Esophagus (tissue), 2 donors: Measurements from ENCODE around the gene BMP3. TPM values are rescaled to one million over a fixed set of nuclear protein-coding genes. Genes with fewer than 3 reads are reported as not detected.

ENCODE experiments used
- H3K27ac ChIP-seq, 2 donors: one replicate each; pipeline ENCODE4 v1.5.1; 2013; ENCODE audit warnings: low read depth in 2 of 2, mild to moderate bottlenecking in 2 of 2, inconsistent platforms in 1 of 2, low read length in 1 of 2, moderate library complexity in 1 of 2
- H3K27me3 ChIP-seq, 2 donors: one replicate each; pipeline ENCODE4 v1.6.1; 2013; ENCODE audit warnings: low read length in 2 of 2, control low read depth in 1 of 2, mild to moderate bottlenecking in 1 of 2; ENCODE audit not compliant: insufficient read depth in 2 of 2, control insufficient read depth in 1 of 2
- H3K36me3 ChIP-seq, 2 donors: one replicate each; pipeline ENCODE4 v1.6.1; 2013; ENCODE audit warnings: low read length in 1 of 2; ENCODE audit not compliant: control insufficient read depth in 2 of 2, insufficient read depth in 2 of 2
- H3K4me1 ChIP-seq, 2 donors: one replicate each; pipeline ENCODE4 v1.6.1; 2013; ENCODE audit warnings: low read length in 1 of 2; ENCODE audit not compliant: control insufficient read depth in 2 of 2, insufficient read depth in 2 of 2
- H3K4me3 ChIP-seq, 2 donors: one replicate each; pipeline ENCODE4 v1.5.1; 2013; ENCODE audit warnings: low read length in 2 of 2, mild to moderate bottlenecking in 2 of 2, low read depth in 1 of 2, moderate library complexity in 1 of 2
- H3K9me3 ChIP-seq, 2 donors: one replicate each; pipeline ENCODE4 v1.6.1; 2013; ENCODE audit warnings: mild to moderate bottlenecking in 2 of 2, low read depth in 1 of 2, low read length in 1 of 2, moderate library complexity in 1 of 2; ENCODE audit not compliant: control insufficient read depth in 2 of 2, insufficient read depth in 1 of 2
- WGBS, 2 donors: extraction: QIAGEN DNeasy Blood & Tissue Kit; methylation state at CpG; one replicate each; pipeline ENCODE4 v1.1.7; 2013; 5-methylcytosine and 5-hydroxymethylcytosine counted together
- polyA plus RNA-seq, 2 donors: library from polyadenylated mRNA; stranded (reverse); fragments of 200-250 nt; gene quantifications; one replicate each; pipeline ENCODE4 v1.2.3, GENCODE V29; 2013
- donor health status: healthy with polysubstance abuse.
- donor health status: Bipolar disorder and iron deficiency.

The BMP3 gene
- polyA plus RNA-seq, 2 donors, result 0.05 to 0.12 TPM

- no peak overlapping the region for H3K4me3 ChIP-seq
- H3K4me1 ChIP-seq, result no peaks in the 10 kb centered on the region
- no peak overlapping the region for H3K27ac ChIP-seq
- H3K27me3 ChIP-seq, result no peaks in the 10 kb centered on the region
- no peaks in the 10 kb centered on the region for H3K36me3 ChIP-seq
- no peaks in the 10 kb centered on the region for H3K9me3 ChIP-seq
- WGBS, 2 donors, result 53 to 63% methylated on average over 5 of the region's 5 CpGs
Measured at GRCh38 chr4:81065446-81065845, 34.9 kb downstream of the BMP3 start.

DNA sequence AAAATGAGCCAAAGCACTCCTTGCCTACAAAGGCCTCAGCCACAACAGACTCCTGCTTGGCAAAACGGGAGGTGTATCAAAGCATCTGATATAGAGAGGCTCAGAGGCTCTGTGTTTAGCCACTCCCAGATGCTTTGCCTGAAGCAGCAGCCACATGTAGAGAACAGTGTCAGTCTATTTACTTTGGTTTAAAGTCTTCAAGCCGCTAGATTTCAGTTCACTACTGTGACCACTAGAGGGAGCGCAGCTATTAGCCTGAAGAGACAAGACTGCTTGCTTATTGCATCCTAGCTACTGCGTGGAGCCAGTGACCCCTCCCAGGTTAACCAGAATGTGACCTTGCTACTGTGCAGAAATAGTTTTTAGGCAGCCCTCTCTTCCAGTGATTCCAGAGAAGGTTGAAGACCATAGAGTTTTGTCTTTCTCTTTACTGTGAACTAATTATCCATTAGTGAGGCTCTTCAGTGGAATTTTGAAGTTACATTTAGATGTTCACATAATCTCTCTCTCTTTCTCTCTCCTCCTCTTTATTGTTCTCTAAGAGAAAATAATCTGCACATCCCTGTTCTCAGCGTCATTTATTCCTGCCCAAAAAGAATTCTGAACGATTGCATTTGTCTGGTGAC is 39.3 kb downstream of the BMP3 start:
- Histone ChIP-seq H3K27ac (no peak overlapping the region), H3K4me1 (no peaks in the 10 kb centered on the region), H3K36me3 (no peaks in the 10 kb centered on the region), H3K9me3 (no peaks in the 10 kb centered on the region), H3K27me3 (no peaks in the 10 kb centered on the region), H3K4me3 (no peak overlapping the region)
- 11% methylated on average over 6 of the region's 6 CpGs for WGBS, 2 donors

DNA sequence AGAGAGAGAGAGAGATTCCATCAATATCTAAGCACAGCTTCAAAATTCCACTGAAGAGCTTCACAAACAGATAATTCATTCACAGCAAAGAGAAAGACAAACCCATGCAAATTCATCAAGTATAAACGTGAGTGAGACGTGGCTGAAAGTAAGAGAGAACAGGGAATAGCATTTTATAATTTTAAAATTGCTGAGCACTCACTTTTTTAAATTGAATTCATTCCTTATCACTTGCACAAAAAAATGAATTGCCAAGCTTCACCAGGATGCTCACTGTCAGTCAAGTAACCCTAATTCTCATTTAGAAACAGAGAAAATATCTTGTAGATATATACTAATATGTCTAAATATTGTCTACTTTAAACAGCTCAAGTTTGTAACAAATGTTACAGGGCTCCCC is 40.5 kb downstream of the BMP3 start:
- WGBS, 2 donors, result 30 to 31% methylated on average over 2 of the region's 2 CpGs
- Histone ChIP-seq H3K4me1 (no peaks in the 10 kb centered on the region), H3K4me3 (no peak overlapping the region), H3K27me3 (no peaks in the 10 kb centered on the region), H3K9me3 (no peaks in the 10 kb centered on the region), H3K27ac (no peak overlapping the region), H3K36me3 (no peaks in the 10 kb centered on the region)

GRCh38 chr4:81081156-81081555 is 50.6 kb downstream of the BMP3 start:
- Histone ChIP-seq H3K27ac (no peak overlapping the region), H3K4me1 (no peaks in the 10 kb centered on the region), H3K4me3 (no peak overlapping the region), H3K36me3 (no peaks in the 10 kb centered on the region), H3K27me3 (no peaks in the 10 kb centered on the region), H3K9me3 (no peaks in the 10 kb centered on the region)
- 92 to 93% methylated on average over 5 of the region's 5 CpGs for WGBS, 2 donors

DNA sequence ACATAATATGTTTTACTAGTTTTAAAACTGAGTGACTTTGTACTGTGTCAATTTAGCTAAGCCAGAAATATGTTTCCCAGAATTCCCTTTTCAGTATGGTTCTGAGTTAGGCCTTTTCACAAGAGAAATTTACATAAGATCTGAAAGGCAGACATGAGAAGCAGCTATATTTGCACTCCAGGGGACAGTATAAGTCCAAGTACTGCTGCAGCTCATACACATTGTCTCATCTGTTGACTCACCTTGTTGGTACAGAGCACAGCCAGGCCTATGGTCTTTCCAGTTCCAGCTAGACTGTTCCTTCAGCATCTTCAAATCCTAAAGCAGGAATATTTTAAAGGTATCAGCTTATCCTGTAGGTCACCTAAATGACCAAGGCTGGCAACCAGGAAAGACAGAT is 53.5 kb downstream of the BMP3 start:
- H3K27ac ChIP-seq, result no peak overlapping the region
- no peaks in the 10 kb centered on the region for H3K9me3 ChIP-seq
- H3K4me3 ChIP-seq, result no peak overlapping the region

GRCh38 chr4:81084634-81085033 is 54.1 kb downstream of the BMP3 start:
- Histone ChIP-seq H3K36me3 (no peaks in the 10 kb centered on the region), H3K27ac (no peak overlapping the region), H3K4me3 (no peak overlapping the region), H3K4me1 (no peaks in the 10 kb centered on the region), H3K27me3 (no peaks in the 10 kb centered on the region), H3K9me3 (no peaks in the 10 kb centered on the region)
- 50 to 62% methylated on average over 3 of the region's 3 CpGs for WGBS, 2 donors

More for the DNA sequence above, 53.5 kb downstream of the BMP3 start:
- no peaks in the 10 kb centered on the region for H3K27me3 ChIP-seq
- H3K36me3 ChIP-seq, result no peaks in the 10 kb centered on the region
- no peaks in the 10 kb centered on the region for H3K4me1 ChIP-seq

GRCh38 chr4:81085291-81085690 is 54.8 kb downstream of the BMP3 start:
- 65 to 78% methylated on average over 3 of the region's 3 CpGs for WGBS, 2 donors
- no peak overlapping the region for H3K4me3 ChIP-seq

DNA sequence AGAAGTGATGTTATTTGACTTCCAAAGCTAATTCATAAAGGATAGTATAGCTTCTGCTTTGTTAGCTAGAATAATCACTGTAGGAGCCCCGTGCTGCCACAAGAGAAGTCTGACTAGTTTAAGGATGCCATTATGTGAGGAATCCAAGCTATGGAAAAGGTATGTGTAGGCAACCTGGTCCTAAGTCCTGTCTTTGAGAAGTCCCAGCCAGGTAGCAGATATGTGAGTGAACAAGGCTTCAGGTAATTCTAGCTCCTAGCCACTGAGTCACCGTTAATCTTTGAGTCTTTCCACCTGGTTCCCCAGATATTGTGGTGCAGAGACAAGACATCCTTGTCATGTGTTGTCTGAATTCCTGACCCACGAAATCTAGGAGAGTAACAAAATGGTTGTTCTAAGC is 55.5 kb downstream of the BMP3 start:
- Histone ChIP-seq H3K9me3 (no peaks in the 10 kb centered on the region), H3K4me3 (no peak overlapping the region), H3K27me3 (no peaks in the 10 kb centered on the region), H3K4me1 (no peaks in the 10 kb centered on the region), H3K27ac (no peak overlapping the region), H3K36me3 (no peaks in the 10 kb centered on the region)
- WGBS, 2 donors, result 78 to 82% methylated on average over 3 of the region's 3 CpGs

More at GRCh38 chr4:81085291-81085690, 54.8 kb downstream of the BMP3 start:
- no peaks in the 10 kb centered on the region for H3K4me1 ChIP-seq
- H3K27ac ChIP-seq, result no peak overlapping the region
- no peaks in the 10 kb centered on the region for H3K27me3 ChIP-seq
- H3K9me3 ChIP-seq, result no peaks in the 10 kb centered on the region
- H3K36me3 ChIP-seq, result no peaks in the 10 kb centered on the region

- no peaks in the 10 kb centered on the region for H3K9me3 ChIP-seq
- 81 to 85% methylated on average over 2 of the region's 2 CpGs for WGBS, 2 donors
- no peaks in the 10 kb centered on the region for H3K36me3 ChIP-seq
- no peak overlapping the region for H3K4me3 ChIP-seq
- no peak overlapping the region for H3K27ac ChIP-seq
- H3K27me3 ChIP-seq, result no peaks in the 10 kb centered on the region
- no peaks in the 10 kb centered on the region for H3K4me1 ChIP-seq
Measured at GRCh38 chr4:81093720-81094401, 63.4 kb downstream of the BMP3 start.

DNA sequence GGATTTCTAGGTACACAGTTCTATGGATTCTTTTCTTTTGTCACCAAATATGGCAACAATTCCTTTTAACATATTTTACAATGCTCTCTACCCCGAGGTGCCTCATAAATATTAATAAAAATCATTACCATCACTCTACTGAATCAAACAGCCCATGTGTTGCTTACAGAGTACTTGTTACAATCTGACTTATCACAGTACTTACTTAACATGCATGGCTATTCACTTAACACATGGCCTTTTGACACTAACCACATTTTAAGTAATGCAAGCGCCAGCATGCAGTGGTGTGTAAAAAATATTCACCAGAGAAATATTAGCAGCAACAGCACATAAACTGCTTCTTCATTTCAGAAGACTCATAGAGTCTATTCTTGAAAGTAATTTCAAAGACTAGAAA is 64.9 kb downstream of the BMP3 start:
- no peaks in the 10 kb centered on the region for H3K27me3 ChIP-seq
- H3K36me3 ChIP-seq, result no peaks in the 10 kb centered on the region
- H3K27ac ChIP-seq, result no peak overlapping the region
- H3K4me3 ChIP-seq, result no peak overlapping the region
- H3K4me1 ChIP-seq, result no peaks in the 10 kb centered on the region
- H3K9me3 ChIP-seq, result no peaks in the 10 kb centered on the region
- 65 to 75% methylated on average over 2 of the region's 2 CpGs for WGBS, 2 donors
